Fibroblast of lung (primary cell): ENCODE data around the gene KLHL14. TPM values are rescaled to one million over a fixed set of nuclear protein-coding genes. Genes with fewer than 3 reads are reported as not detected.

Experiments
- DNase-seq, 2 donors: peaks; one replicate each; pipeline versions ENCODE4 v3.0.0 to v3.0.0-alpha.2; 2010; ENCODE audit warnings: low read depth in 2 of 2
- H2AFZ ChIP-seq: 2 replicates; pipeline ENCODE4 v1.5.1; 2012; ENCODE audit warnings: low read length, control low read depth, inconsistent platforms
- H3K27ac ChIP-seq: 2 replicates; pipeline ENCODE4 v1.5.1; 2011; ENCODE audit warnings: low read length, control low read depth; ENCODE audit not compliant: insufficient read depth
- H3K27me3 ChIP-seq: 2 replicates; pipeline ENCODE4 v1.5.1; 2011; ENCODE audit warnings: mild to moderate bottlenecking, low read length; ENCODE audit not compliant: control insufficient read depth, insufficient read depth
- H3K36me3 ChIP-seq: 2 replicates; pipeline ENCODE4 v1.5.1; 2011; ENCODE audit warnings: low read length; ENCODE audit not compliant: control insufficient read depth, insufficient read depth
- H3K4me1 ChIP-seq: 2 replicates; pipeline ENCODE4 v1.5.1; 2011; ENCODE audit warnings: low read length; ENCODE audit not compliant: control insufficient read depth, insufficient read depth; ENCODE audit errors: extremely low read depth
- H3K4me2 ChIP-seq: 2 replicates; pipeline ENCODE4 v1.5.1; 2011; ENCODE audit warnings: low read length, control low read depth; ENCODE audit not compliant: insufficient read depth; ENCODE audit errors: extremely low read depth
- H3K4me3 ChIP-seq, 4 experiments: fragments of 200-600 bp in 1 of 4; sonication (generic) in 1 of 4; replicated peaks in 1 of 4; 2 replicates each; pipeline ENCODE4 v1.5.1; 2011 to 2016; ENCODE audit warnings: low read length in 4 of 4, low read depth in 3 of 4, mild to moderate bottlenecking in 3 of 4, control low read depth in 2 of 4, inconsistent platforms in 1 of 4, mixed read lengths in 1 of 4; ENCODE audit not compliant: insufficient read depth in 1 of 4; ENCODE audit errors: control extremely low read depth in 1 of 4
- H3K79me2 ChIP-seq: 2 replicates; pipeline ENCODE4 v1.5.1; 2012; ENCODE audit warnings: mild to moderate bottlenecking, low read length, inconsistent platforms; ENCODE audit not compliant: control insufficient read depth, insufficient read depth
- H3K9ac ChIP-seq: 2 replicates; pipeline ENCODE4 v1.5.1; 2011; ENCODE audit warnings: mild to moderate bottlenecking, low read length, control low read depth; ENCODE audit not compliant: insufficient read depth
- H3K9me3 ChIP-seq: 2 replicates; pipeline ENCODE4 v1.5.1; 2012; ENCODE audit warnings: low read depth, low read length; ENCODE audit not compliant: control insufficient read depth, insufficient read depth
- H4K20me1 ChIP-seq: 2 replicates; pipeline ENCODE4 v1.5.1; 2011; ENCODE audit warnings: low read length; ENCODE audit not compliant: control insufficient read depth, insufficient read depth; ENCODE audit errors: extremely low read depth
- EZH2 ChIP-seq: IDR thresholded peaks from 2 replicates; pipeline ENCODE4 v1.5.1; 2012; ENCODE audit warnings: low read length, control low read depth, mild to moderate bottlenecking; ENCODE audit errors: missing control alignments
- polyA plus RNA-seq, 2 donors: library from polyadenylated mRNA; depleted of rRNA in 1 of 2; stranded (reverse) in 1 of 2; unstranded in 1 of 2; fragments of >200 nt; gene quantifications; 2 replicates each; pipeline ENCODE4 v1.2.1, GENCODE V29; 2011 to 2012; ENCODE audit warnings: missing spikeins in 1 of 2
- total RNA-seq: library from RNA; depleted of rRNA; stranded (reverse); fragments of >200 nt; gene quantifications from 2 replicates; pipeline ENCODE4 v1.2.1, GENCODE V29; 2014
- TF ChIP-seq, protein P1 (sequence below), 2 donors: IDR thresholded peaks in 1 of 2; conservative IDR thresholded peaks in 1 of 2; 1 replicate in 1 of 2; 2 replicates in 1 of 2; pipeline ENCODE4 v1.5.1; 2011 to 2012; ENCODE audit warnings: low read length in 2 of 2, control low read depth in 1 of 2, inconsistent platforms in 1 of 2, low read depth in 1 of 2, mild to moderate bottlenecking in 1 of 2

The KLHL14 gene
- total and polyA plus RNA-seq, 2 donors (not counting 1 experiment from before 2014, with no cell fraction given) = not detected

GRCh38 chr18:32688821-32689220, 84.0 kb downstream of the KLHL14 start:
- no peak for DNase-seq
- Histone ChIP-seq H3K27me3 (no peaks in the 10 kb centered on the region), H3K9ac (no peak overlapping the region), H3K27ac (no peak overlapping the region), H2AFZ (no peak overlapping the region), H4K20me1 (no peaks in the 10 kb centered on the region), H3K36me3 (no peaks in the 10 kb centered on the region), H3K4me1 (no peaks in the 10 kb centered on the region), H3K4me3 (no peak overlapping the region), H3K9me3 (no peaks in the 10 kb centered on the region), H3K4me2 (no peak overlapping the region), H3K79me2 (no peaks in the 10 kb centered on the region)
- TF ChIP-seq, protein P1, sequence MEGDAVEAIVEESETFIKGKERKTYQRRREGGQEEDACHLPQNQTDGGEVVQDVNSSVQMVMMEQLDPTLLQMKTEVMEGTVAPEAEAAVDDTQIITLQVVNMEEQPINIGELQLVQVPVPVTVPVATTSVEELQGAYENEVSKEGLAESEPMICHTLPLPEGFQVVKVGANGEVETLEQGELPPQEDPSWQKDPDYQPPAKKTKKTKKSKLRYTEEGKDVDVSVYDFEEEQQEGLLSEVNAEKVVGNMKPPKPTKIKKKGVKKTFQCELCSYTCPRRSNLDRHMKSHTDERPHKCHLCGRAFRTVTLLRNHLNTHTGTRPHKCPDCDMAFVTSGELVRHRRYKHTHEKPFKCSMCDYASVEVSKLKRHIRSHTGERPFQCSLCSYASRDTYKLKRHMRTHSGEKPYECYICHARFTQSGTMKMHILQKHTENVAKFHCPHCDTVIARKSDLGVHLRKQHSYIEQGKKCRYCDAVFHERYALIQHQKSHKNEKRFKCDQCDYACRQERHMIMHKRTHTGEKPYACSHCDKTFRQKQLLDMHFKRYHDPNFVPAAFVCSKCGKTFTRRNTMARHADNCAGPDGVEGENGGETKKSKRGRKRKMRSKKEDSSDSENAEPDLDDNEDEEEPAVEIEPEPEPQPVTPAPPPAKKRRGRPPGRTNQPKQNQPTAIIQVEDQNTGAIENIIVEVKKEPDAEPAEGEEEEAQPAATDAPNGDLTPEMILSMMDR (conservative IDR thresholded peaks at IDR 0.05 in 1 of 2, IDR thresholded peaks at IDR 0.05 in 1 of 2; ENCODE audit: low read depth in 1 of 2, low read length in 2 of 2) = no peak
- TF ChIP-seq EZH2 = no peak

DNA sequence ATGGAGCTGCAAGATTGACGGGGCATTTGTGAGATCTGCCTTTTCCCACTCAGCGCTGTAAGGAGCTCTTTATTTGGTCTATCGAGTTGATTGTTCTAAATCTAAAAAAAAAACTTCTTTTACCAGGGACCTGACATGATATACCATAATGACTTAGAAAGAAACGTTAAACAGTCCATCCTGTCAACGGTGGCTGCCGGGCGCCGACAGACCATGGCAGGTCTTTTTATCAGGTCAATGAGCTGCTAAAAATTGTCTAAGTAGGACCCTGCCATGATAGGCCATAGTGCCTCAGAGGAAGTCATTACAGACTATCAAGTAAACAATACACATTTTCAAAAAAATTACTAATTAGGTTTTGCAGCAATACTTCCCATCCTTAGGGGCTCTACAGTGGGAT, 87.9 kb downstream of the KLHL14 start:
- Histone ChIP-seq H3K79me2 (no peaks in the 10 kb centered on the region), H4K20me1 (no peaks in the 10 kb centered on the region), H3K4me2 (no peak overlapping the region), H2AFZ (no peak overlapping the region), H3K4me3 (no peak overlapping the region), H3K9ac (no peak overlapping the region), H3K27me3 (no peaks in the 10 kb centered on the region), H3K27ac (no peak overlapping the region), H3K36me3 (no peaks in the 10 kb centered on the region), H3K4me1 (no peaks in the 10 kb centered on the region), H3K9me3 (no peaks in the 10 kb centered on the region)
- TF ChIP-seq, protein P1 (conservative IDR thresholded peaks at IDR 0.05 in 1 of 2, IDR thresholded peaks at IDR 0.05 in 1 of 2; ENCODE audit: low read depth in 1 of 2, low read length in 2 of 2) = no peak
- no peak for TF ChIP-seq EZH2
- no peak for DNase-seq

DNA sequence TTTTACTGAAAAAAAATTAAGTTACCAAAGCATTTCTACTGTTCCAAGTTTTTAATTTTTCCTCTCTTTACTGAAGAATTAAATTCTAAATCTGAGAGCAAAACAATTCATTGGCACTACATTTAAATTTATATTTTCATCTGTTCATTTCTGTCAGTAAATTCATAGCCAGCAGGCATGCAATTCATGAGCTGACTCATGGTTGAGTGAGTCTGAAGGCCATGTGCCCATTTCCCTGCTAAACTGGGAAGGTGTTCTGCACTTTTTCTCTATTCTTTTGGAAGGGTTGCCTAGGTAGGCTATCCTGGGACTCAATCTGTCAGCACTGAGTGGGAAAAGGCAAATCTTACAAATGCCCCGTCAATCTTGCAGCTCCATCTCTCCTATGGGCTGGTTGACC, 88.7 kb downstream of the KLHL14 start:
- Histone ChIP-seq H3K4me1 (no peaks in the 10 kb centered on the region), H3K36me3 (no peaks in the 10 kb centered on the region), H3K4me3 (no peak overlapping the region), H3K4me2 (no peak overlapping the region), H3K79me2 (no peaks in the 10 kb centered on the region), H3K9me3 (no peaks in the 10 kb centered on the region), H3K27me3 (no peaks in the 10 kb centered on the region), H4K20me1 (no peaks in the 10 kb centered on the region), H3K9ac (no peak overlapping the region), H3K27ac (no peak overlapping the region), H2AFZ (no peak overlapping the region)
- no peak for DNase-seq
- TF ChIP-seq, protein P1 (conservative IDR thresholded peaks at IDR 0.05 in 1 of 2, IDR thresholded peaks at IDR 0.05 in 1 of 2; ENCODE audit: low read depth in 1 of 2, low read length in 2 of 2) = no peak
- no peak for TF ChIP-seq EZH2
